Measurements from ENCODE around the gene FRMPD1. TPM values are rescaled to one million over a fixed set of nuclear protein-coding genes. Genes with fewer than 3 reads are reported as not detected.

The FRMPD1 gene
- total RNA-seq, 1 donor from 2014 or later, result 0.19 TPM

- Mint-ChIP-seq H3K9me3 (no peaks in the 10 kb centered on the region), H3K36me3 (ENCODE audit: low read depth) (no peaks in the 10 kb centered on the region), H3K4me1 (no peaks in the 10 kb centered on the region), H3K4me3 (no peak overlapping the region), H3K27me3 (ENCODE audit: low read depth) (peaks cover 31% of the 10 kb centered on the region), H3K27ac (ENCODE audit: unreplicated experiment) (no peak overlapping the region)
- DNase-seq (ENCODE audit: low read depth, low spot score), result no peak
- TF ChIP-seq CTCF (conservative IDR thresholded peaks at IDR 0.05), result no peak
Observed at GRCh38 chr9:37732952-37733351, 82.2 kb downstream of the FRMPD1 start.

GRCh38 chr9:37739222-37739621 lies 88.5 kb downstream of the FRMPD1 start:
- Mint-ChIP-seq H3K9me3 (no peaks in the 10 kb centered on the region), H3K4me1 (peaks cover 8% of the 10 kb centered on the region), H3K4me3 (no peak overlapping the region), H3K27ac (ENCODE audit: unreplicated experiment) (no peak overlapping the region), H3K36me3 (ENCODE audit: low read depth) (no peaks in the 10 kb centered on the region), H3K27me3 (ENCODE audit: low read depth) (peaks cover 7% of the 10 kb centered on the region)
- no peak for TF ChIP-seq CTCF (conservative IDR thresholded peaks at IDR 0.05)
- no peak for DNase-seq (ENCODE audit: low read depth, low spot score)

- no peak for DNase-seq (ENCODE audit: low read depth, low spot score)
- no peak overlapping the region for H3K4me3 Mint-ChIP-seq
- TF ChIP-seq CTCF (conservative IDR thresholded peaks at IDR 0.05), result no peak
- H3K27me3 Mint-ChIP-seq (ENCODE audit: low read depth), result peaks cover 3% of the 10 kb centered on the region
- H3K4me1 Mint-ChIP-seq, result peaks cover 8% of the 10 kb centered on the region
- H3K36me3 Mint-ChIP-seq (ENCODE audit: low read depth), result no peaks in the 10 kb centered on the region
- no peaks in the 10 kb centered on the region for H3K9me3 Mint-ChIP-seq
- H3K27ac Mint-ChIP-seq (ENCODE audit: unreplicated experiment), result no peak overlapping the region
Observed at GRCh38 chr9:37740128-37740527, 89.4 kb downstream of the FRMPD1 start.

- H3K4me3 Mint-ChIP-seq, result no peak overlapping the region
- no peak for DNase-seq (ENCODE audit: low read depth, low spot score)
- peaks cover 8% of the 10 kb centered on the region for H3K4me1 Mint-ChIP-seq
- peaks cover 2% of the 10 kb centered on the region for H3K27me3 Mint-ChIP-seq (ENCODE audit: low read depth)
- H3K36me3 Mint-ChIP-seq (ENCODE audit: low read depth), result no peaks in the 10 kb centered on the region
- no peaks in the 10 kb centered on the region for H3K9me3 Mint-ChIP-seq
- no peak overlapping the region for H3K27ac Mint-ChIP-seq (ENCODE audit: unreplicated experiment)
- no peak for TF ChIP-seq CTCF (conservative IDR thresholded peaks at IDR 0.05)
Observed at GRCh38 chr9:37740631-37741328, 90.0 kb downstream of the FRMPD1 start.

GRCh38 chr9:37745970-37746369 lies 95.2 kb downstream of the FRMPD1 start:
- DNase-seq (ENCODE audit: low read depth, low spot score), result no peak
- Mint-ChIP-seq H3K27ac (ENCODE audit: unreplicated experiment) (no peak overlapping the region), H3K36me3 (ENCODE audit: low read depth) (no peaks in the 10 kb centered on the region), H3K4me1 (peaks cover 12% of the 10 kb centered on the region), H3K27me3 (ENCODE audit: low read depth) (no peaks in the 10 kb centered on the region), H3K4me3 (no peak overlapping the region), H3K9me3 (no peaks in the 10 kb centered on the region)
- TF ChIP-seq CTCF (conservative IDR thresholded peaks at IDR 0.05), result no peak
